Erythroblast (primary cell): ENCODE data around the gene NBEAL2.

Experiments used
- GATA1 ChIP-seq: IDR thresholded peaks from 2 replicates; pipeline ENCODE4 v1.6.1; 2011; ENCODE audit warnings: low read depth, mild to moderate bottlenecking, control low read depth, low read length, moderate library complexity
- POLR2A ChIP-seq: IDR thresholded peaks from 2 replicates; pipeline ENCODE4 v1.6.1; 2011; ENCODE audit warnings: mild to moderate bottlenecking, low read length

DNA sequence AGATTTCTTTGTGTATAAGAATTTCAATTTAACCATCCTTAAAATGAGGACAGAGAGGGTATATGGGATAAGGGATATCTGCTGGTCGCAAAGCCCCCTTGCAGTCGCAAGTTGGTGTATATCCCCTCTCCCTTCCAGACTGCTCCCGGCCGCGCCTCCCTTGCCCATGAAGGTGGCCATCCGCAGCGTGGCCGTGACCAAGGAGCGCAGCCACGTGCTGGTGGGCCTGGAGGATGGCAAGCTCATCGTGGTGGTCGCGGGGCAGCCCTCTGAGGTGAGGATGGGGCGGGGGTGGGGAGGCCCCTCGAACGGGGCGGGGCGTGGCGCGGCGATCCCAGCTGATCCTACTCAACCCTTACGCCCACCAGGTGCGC, 29.4 kb downstream of the NBEAL2 start:
- TF ChIP-seq POLR2A, result no peak
- TF ChIP-seq GATA1, result no peak
